CD4-positive, alpha-beta T cell treated with Interleukin-12 subunit alpha and Interleukin-12 subunit beta, for 1 hour (primary cell): ENCODE results near the gene DDAH2.

Experiments
- DNase-seq: peaks from one replicate; pipeline ENCODE4 v3.0.0-alpha.2; 2020

Gene DDAH2

DNA sequence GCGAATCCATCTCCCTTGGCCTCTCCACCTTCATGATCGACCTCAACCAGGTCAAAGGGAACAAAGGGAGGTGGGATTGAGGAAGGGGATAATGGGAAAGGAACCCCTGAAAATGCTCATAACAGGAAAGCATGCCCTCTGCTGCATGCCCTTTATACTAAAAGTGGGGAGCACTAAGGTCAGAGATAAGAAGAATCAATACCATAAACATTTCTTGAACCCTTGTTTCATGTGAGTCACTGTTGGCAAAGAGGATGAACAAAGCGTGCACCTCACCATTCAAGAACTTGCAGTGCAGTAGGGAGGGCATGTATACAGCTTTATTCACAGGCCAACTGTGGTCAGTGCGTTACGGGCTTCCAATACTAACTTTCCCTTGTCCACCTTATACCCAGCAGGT is 31.7 kb upstream of the DDAH2 start:
- DNase-seq = no peak

DNA sequence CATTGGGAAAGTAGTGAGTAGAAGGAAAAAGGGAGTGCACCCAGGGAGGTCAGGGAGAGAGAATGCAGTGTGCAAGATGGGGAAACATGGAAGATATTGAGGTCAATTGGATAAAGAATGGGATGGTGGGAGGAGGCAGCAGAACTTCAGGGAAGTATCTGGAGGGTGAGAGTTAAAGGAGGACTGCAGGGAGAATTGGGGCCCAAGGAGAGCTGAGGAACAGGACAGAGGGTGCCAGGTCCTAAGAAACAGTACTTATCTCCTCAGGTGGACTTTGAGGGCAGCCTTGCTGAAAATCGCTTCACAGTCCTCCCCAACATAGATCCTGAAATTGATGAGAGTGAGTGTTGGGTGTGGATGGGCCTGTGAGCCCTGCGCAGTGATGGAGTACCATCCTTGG is 29.2 kb upstream of the DDAH2 start:
- no peak for DNase-seq

DNA sequence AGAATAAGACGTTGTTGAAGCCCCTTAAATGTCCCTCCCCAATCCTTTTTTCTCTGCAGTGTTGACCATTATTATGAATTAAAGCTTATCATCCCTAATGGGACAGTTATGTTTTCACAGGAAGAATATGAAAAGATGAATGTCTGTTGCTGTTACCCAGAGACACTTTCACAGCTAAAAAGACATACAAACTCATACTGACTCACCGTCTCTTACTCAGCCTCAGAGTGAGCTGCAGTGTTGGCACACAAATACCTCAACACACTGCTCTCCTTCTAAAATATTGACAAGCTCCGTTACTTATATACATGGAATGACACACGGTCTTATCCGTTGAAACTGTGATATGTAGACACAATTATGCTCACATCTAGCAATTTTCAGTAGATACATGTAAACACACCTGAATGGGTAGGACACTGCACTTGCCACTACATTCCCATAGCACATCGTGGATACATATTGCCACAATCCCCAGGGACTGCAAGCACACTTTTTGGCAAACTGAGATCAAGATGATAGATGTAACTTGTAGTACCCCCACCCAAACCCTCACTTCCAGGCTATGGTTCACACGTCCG is 23.7 kb upstream of the DDAH2 start:
- no peak for DNase-seq

DNA sequence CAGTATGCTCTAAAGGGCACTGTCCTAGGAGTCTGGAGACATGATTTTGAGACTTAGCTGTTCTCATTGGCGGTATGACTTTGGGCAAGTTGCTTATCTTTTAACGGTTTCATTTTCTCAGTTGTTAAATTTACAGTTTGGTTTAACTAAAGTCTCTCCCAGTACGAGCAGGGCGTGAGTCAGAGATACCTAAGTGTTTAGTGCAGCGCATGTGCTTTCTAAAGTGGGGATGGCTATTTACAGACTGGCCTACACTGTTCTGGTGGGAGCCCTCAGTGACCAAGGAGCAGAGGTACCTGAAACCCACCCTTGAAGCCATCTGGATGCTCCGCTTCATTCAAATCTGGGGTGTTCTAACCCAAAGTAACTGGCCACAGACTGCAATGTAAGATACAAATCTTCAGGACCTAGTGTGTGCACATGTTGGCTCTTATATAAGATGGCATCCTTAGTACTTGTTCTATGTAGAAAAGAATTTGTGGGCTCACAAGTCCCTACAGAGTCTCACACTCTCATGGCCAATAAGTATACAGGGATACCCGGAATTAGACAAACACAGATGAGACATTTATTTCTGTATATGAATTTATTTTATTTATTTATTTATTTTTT is 21.4 kb upstream of the DDAH2 start:
- no peak for DNase-seq

DNA sequence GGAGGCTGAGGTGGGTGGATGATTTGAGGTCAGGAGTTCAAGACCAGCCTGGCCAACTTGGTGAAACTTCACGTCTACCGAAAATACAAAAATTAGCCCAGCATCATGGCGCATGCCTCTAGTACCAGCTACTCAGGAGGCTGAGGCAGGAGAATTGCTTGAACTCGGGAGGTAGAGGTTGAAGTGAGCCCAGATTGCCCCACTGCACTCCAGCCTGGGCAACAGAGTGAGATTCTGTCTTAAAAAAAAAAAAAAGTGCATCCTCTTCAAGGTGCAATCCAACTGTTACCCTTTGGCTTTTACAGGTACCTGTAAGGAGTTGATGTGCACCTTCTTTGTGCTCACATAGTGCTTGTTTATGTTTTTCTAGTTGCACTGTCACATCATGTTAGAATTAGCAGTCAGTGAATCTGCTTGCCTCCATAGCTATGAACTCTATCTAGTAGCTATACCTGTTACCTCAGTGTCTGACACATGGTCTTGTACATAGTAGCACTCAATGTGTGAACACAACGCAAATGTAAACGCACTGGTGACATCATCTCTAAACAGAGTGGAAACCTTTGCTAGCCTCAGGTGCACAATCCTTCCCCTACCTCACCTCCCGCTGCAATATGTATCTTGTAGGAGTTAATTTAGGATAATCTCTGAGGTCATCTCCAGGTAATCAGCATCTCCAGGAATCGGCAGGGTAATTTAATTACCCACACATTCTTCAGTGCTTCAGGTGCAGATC is 20.4 kb upstream of the DDAH2 start:
- no peak for DNase-seq

DNA sequence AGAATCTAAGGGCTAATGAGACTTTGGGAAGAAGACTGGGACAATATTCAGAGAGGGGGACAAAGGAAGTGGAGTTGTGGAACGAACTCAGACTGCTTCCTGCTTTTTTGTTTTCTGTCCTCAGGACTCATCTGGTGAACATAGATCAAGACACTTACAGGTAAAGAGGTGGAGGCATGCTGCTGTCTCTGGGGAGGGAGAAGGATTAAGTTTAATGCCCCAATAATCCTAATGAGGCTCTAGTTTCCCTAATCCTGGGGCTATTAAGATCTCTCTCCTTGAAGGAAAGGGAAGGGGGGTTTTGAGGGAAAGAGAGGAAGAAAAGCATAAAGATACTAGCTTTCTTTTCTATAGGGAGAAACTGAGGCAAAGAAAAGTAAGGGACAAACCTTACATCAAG is 15.3 kb upstream of the DDAH2 start:
- no peak for DNase-seq

DNA sequence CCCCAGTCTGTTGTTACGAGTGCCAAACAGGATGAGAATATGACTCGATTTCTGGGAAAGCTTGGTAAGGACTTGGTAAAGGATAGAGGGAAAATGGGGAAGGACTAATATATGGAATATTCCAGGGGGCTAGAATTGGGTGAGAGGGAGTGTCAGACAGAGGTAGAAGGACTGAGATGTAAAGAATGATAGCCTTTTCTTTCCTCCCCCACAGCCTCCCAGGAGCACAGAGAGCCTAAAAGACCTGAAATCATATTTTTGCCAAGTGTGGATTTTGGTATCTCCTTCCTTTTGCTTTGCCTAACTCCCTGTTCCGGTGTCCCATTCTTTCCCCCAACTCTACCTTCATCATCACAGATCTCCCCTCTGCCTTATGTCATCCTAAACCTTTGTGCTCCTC is 13.8 kb upstream of the DDAH2 start:
- no peak for DNase-seq

DNA sequence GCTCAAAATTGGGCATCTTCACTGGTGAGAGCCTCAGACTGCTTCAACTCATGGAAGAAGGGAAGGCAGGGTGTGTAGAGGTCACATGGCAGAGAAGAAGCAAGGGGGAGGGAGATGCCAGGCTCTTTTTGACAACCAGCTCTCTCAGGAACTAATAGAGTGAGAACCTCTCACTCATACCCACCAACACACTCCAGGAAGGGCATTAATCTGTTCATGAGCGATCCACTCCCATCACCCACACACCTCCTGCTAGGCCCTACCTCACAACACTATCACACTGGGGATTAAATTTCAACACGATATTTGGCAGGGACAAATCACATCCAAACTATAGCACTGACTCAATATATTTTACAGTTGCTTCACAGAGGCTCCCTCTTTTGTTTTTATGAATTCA is 12.7 kb upstream of the DDAH2 start:
- no peak for DNase-seq

DNA sequence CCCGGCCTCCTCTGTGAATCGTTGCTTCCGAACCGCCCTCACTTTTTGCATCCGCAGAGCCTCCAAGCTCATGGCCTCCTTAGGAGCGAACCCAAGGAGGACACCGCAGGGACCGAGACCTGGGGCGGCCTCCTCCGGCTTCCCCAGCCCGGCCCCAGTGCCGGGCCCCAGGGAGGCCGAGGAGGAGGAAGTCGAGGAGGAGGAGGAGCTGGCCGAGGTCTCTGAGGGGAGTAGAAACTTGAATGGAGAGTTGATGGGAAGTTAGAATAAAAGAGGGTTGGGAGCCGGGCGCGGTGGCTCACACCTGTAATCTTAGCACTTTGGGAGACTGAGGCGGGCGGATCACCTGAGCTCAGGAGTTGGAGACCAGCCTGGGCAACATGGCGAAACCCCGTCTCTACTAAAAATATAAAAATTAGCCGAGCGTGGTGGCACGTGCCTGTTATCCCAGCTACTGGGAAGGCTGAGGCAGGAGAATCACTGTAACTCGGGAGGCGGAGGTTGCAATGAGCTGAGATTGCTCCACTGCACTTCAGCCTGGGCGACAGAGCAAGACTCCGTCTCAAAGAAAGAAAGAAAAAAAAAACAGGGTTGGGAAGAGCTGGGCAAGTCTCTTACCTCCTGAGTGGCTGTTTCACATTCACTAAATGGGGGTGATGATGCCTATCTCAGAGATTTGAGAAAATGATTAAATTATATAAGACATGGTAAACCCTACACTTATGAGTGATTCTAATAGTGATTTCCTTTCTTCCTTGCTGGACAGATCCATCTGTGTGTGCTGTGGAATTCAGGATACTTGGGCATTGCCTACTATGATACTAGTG is 11.5 kb upstream of the DDAH2 start:
- DNase-seq = no peak

DNA sequence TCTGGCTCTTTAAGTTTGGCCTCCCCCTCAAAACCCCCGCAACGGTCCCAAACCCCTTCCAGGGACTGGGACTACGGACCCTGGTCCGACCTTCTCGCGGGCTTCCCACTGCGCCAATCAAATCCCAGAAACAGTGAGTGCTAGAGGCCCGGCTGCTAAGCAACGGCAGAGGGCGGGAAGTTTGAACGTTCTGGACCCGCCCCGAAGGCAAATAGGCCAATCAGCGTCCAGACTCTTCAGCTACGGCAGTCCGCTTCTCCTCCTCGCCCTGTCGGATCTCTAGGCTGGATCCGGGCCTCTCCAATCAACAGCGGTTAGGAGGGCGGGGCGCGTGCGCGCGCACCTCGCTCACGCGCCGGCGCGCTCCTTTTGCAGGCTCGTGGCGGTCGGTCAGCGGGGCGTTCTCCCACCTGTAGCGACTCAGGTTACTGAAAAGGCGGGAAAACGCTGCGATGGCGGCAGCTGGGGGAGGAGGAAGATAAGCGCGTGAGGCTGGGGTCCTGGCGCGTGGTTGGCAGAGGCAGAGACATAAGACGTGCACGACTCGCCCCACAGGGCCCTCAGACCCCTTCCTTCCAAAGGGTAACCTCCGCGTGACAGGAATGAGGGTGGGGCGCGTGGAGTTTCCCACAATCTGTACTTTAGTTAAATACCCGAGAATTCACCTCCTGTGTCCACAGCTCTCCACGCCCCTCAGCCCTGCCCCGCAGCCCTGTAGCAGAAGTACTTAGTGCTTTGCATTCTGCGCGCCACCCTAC is 10.7 kb upstream of the DDAH2 start, which contains the start of gene MSH5:
Gene MSH5, plus strand, starts transcription at position 367 of the 758 bp plus-strand sequence. CDS start 462 bp downstream, outside the sequence.
- peak; percentile 97 for DNase-seq

DNA sequence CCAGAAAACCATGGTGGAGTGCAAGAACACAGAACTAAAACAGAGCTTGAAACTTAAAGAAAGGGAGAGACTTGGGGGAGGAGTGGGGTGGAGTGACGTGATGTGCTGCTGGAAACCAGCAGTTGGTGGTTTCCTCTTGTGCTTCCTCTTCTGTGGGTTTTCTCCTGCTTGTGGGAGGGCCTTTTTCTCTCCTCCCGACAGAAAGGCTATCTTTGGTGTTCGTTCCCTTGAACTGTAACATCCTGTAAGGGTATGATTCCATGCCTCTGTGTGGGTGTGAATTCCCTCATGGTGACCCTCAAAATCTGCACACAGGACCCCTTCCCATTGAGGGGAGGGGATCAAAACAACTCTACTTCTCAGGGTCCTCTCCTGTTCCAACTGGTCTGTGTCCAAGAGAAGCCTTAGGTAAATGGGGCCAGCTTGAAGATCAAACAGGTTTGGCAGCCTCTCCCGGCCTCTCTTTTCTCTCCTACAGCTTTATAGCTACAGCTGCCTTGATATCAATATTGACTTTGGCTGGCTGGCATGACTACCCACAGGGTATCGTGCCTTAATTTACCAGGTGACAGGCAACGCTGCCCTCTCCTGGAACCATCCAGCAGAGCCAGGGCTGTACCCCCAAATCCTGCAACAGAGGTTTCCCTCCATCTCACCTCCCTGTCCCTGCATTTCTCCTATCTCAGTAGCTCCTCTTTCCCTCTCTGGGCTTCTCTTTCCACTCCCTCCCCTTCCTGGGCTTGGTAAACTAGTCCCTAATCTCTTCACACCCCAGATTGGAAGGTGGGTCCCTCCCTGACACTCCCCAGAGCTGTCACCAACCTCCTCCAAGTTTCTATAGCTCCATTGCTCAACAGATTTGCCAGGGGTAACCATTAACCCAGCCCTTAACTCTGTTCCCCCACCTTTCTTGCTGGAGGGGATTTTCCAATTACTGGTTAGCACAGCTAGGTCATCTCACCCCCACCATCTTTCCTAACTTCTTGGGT is 9.2 kb upstream of the DDAH2 start:
- peak; percentile 83 for DNase-seq

DNA sequence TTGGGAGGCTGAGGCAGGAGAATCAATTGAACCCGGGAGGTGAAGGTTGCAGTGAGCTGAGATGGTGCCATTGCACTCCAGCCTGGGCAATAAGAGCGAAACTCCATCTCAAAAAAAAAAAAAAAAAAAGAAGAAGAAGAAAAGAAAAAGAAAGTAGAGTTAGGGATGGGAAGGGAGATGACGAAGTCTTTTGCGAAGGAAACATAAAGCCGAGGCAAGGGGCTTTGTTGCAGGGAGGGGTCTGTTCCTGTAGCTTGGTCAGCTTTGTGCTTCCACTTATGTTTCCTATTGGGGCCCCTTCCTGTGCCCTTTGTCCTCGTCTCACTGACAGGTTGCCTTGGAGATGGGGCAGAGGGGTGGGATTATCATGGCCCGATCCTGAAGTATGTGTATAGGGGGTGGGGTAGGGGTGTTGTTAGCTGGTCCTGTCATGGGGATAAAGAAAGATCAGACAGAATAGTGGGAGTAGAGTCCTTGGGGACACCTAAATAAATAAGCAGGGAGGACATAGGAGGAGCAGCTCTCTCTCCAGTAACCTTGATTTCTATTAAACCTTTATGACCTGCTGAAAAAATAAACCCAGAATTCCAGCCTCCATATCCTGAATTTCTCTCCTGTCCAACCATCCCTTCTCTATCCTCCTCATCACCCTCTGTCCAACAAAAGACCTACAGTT is 8.4 kb upstream of the DDAH2 start:
- peak; percentile 21 for DNase-seq

DNA sequence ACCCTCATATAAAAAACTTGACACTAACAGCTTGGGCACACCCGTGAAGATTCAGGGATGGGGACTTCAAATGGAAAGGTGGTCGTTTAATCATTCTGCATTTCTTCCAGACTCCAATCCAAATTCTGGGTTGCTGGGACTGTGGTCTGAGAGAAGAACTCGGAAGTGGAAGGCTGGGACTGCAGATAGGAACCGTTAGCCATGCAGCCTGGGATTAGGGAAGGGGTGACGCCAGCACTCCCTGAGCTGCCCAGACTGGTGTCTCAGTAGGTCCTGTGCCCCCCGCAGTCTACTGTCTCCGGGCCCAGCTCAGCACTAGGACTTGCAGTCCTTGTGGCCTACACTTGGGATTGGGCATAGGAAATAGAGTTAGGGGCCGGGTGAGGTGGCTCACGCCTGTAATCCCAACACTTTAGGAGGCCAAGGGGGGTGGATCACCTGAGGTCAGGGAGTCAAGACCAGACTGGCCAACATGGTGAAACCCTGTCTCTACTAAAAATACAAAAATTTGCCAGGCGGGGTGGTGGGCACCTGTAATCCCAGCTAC is 7.7 kb upstream of the DDAH2 start:
- DNase-seq = no peak

DNA sequence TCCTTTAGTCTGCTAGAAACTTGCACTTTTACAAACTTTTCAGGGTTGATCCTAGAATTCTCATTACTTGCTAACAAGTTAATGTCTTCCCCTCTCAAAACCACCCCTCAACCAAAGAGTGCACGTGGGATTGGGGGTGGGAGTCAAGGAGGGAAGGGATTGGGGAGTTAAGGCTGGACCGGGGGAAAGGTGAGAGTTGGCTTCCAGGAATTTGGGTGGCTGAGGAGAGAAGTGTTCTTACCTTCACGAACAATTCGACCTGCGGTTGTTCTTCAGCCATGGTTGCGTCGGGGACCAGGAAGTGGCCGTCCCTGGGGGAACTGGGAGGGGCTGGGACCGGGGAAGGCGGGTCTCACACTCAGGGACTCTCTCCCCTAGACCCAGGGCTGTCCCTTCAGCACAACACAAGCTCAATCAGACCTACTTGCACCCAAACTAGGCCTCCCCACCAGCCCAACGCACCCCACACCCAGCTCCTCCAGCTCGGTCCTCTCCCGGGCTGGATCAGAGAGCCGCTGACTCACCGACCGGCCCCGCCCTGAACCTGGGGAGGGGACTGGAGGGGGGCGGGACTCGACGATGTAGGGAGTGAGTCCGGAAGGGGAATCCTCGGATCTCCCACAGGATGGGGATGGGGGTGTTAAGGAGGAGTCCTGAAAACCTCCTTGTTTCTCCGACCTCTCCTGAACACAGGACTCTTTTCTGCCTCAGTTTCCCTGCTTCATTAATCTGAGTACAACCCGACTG is 7.1 kb upstream of the DDAH2 start, which contains the start of gene CLIC1:
Gene CLIC1, minus strand, starts transcription at position 510 of the 747 bp plus-strand sequence. Its CDS starts 230 bp downstream, at position 280.
- DNase-seq = peak; percentile 79

DNA sequence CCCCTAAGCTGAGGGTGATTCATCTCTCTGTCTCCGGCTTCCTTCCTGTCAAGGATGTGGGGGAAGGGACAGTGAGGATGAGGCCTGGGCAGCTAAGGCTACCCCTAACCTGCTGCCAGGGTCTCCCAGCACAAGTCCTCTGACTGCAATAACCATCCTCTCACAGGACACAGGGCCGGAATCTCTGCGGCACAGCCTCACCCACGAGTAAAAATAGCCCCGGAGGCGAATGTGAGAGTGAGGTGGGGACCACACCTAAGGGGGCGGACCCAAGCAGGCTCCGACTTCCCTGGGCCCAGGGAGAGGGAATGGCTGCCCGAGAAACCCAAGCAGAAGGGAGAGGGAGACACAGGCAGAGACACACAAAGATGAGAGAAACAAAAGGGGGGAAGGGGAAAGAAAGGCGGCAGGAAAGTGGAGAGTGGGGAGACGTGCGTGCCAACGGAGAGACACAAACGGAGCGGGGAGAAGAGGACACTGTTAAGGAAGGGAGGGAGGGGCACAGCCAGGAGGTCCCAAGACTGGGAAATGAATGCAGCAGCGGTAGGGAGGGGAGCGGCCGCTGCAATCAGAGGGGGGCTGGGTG is 5.8 kb upstream of the DDAH2 start:
- peak; percentile 81 for DNase-seq

DNA sequence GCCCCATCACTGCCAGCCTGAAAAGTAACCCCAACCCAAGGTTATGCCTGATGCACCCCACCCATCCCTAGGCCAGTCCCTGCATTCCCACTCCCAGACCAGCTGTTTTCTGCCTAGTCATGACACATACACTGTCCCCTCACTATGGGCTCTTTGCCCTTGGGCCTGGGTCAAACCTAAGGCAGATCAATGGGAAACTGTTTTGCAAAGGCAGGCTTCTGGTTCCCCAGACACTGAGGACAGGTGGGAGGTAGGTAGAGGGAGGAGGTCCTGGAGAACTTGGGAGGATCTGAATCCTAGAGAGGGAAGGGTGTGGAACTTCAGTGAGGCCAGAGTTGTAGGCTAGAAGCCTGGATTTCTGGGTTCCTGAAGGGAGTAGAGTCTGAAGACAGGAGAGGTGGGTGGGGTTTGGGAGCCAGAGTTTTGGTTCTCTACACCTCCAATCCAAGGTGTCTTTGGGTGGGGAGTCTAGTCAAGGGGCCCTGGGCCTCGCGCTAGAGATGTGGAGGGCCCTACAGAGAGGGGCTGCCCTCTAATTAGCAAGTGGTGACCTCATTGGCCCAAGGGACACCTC is 5.2 kb upstream of the DDAH2 start:
- DNase-seq = no peak

DNA sequence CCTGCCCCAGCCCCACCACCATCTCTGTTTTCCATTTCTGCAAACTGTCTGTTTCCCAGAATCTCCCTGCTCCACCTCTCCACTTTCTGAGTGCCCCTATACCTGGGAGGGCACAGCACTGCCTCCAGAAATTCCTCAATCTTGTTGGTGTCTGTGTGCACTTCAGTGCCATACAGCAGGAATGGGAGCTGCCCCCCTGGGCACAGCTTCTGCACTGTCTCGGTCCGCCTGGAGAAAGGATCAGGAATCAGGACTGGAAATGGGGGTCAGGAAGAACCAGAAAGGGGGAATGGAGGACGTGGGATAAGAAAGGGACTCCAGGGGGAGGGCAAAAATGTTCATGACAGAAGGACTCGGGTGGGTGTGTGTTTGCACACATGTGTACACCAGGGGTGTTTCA is 4.6 kb upstream of the DDAH2 start:
- no peak for DNase-seq

DNA sequence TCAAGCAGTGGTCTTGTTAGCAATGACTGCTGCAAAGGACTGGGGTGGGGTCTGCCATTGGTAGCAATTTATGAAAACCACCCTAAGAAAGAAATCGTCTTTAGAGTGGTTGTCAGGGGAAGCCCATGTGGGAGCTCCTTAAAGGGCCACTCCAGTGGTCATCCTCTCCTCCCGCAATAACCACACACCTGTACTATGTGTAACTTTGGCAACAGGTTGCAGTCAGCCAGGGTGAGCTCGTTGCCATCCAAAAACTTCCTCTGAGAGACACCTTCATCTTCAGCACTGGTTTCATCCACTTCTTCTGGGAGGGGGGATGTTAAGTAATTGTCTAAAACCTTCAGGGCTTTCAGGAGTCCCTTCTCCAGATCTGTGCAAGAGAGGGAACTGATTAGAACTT is 2.9 kb upstream of the DDAH2 start:
- no peak for DNase-seq

DNA sequence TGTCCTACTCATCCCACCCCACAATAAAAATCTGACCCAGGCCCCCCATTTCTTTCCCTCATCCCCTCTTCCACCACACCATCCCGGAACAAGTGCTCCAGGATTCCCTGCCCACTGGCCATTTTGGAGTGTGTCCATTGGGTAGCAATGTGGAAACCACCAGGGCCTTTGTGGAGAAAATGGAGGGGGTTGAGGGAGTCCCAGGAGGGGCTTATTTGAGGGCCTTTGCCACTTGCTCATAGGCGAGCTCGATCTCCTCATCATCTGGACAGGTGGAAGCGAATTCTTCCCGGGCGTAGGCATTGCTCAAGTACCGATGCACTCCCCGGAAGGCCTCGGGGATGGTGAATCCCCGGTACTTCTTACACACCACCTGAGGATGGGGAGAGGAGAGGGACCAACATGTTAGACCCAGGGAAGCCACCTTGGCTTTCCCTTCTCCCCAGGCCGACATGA is 1.6 kb upstream of the DDAH2 start:
- DNase-seq = no peak
